Memory B cell (primary cell): Measurements from ENCODE around the gene ZSWIM9.
"Not testable (repeated sequence)": the region's sequence is repeated elsewhere in the genome, so short reads cannot be mapped to it uniquely, and the experiment has no call there.

Experiments used
- ATAC-seq: fragments of 150-1000 bp; cut with Tn5 transposase; 2 replicates; pipeline ENCODE4 v1.10.0; 2021; ENCODE audit warnings: low read depth, mild to moderate bottlenecking, moderate library complexity
- DNase-seq, 2 donors: peaks; one replicate each; pipeline ENCODE4 v3.0.0; 2022; ENCODE audit warnings: low spot score in 2 of 2
- H3K27ac Mint-ChIP-seq: one replicate; pipeline ENCODE4 v1.8.0; 2022; ENCODE audit warnings: mild to moderate bottlenecking, moderate library complexity, mixed read lengths
- H3K27me3 Mint-ChIP-seq: one replicate; pipeline ENCODE4 v1.8.0; 2022; ENCODE audit warnings: mixed read lengths
- H3K36me3 Mint-ChIP-seq: one replicate; pipeline ENCODE4 v1.8.0; 2022; ENCODE audit warnings: mild to moderate bottlenecking, mixed read lengths
- H3K4me1 Mint-ChIP-seq: one replicate; pipeline ENCODE4 v1.8.0; 2022; ENCODE audit warnings: mixed read lengths
- H3K4me3 Mint-ChIP-seq: one replicate; pipeline ENCODE4 v1.8.0; 2022; ENCODE audit warnings: mild to moderate bottlenecking, moderate library complexity, mixed read lengths
- H3K9me3 Mint-ChIP-seq: one replicate; pipeline ENCODE4 v1.8.0; 2022; ENCODE audit warnings: mixed read lengths

ZSWIM9 gene

GRCh38 chr19:48216933-48217332 lies 46.5 kb downstream of the ZSWIM9 start:
- Mint-ChIP-seq H3K36me3 (peaks cover 30% of the 10 kb centered on the region), H3K27me3 (no peaks in the 10 kb centered on the region), H3K4me1 (peaks cover 4% of the 10 kb centered on the region), H3K9me3 (no peaks in the 10 kb centered on the region), H3K4me3 (no peak overlapping the region), H3K27ac (no peak overlapping the region)
- DNase-seq (no peak), ATAC-seq (no peak)

GRCh38 chr19:48218997-48219396 lies 48.5 kb downstream of the ZSWIM9 start:
- H3K4me1 Mint-ChIP-seq = peaks cover 2% of the 10 kb centered on the region

GRCh38 chr19:48220784-48221183 lies 50.3 kb downstream of the ZSWIM9 start:
- H3K27me3 Mint-ChIP-seq, DNase-seq, H3K4me1 Mint-ChIP-seq, ATAC-seq, H3K4me3 Mint-ChIP-seq, H3K9me3 Mint-ChIP-seq, H3K27ac Mint-ChIP-seq: not testable (repeated sequence)
- peaks cover 23% of the 10 kb centered on the region for H3K36me3 Mint-ChIP-seq

More at GRCh38 chr19:48218997-48219396, 48.5 kb downstream of the ZSWIM9 start:
- no peak for ATAC-seq
- Mint-ChIP-seq H3K9me3 (no peaks in the 10 kb centered on the region), H3K36me3 (peaks cover 28% of the 10 kb centered on the region), H3K27ac (no peak overlapping the region), H3K4me3 (no peak overlapping the region), H3K27me3 (no peaks in the 10 kb centered on the region)
- DNase-seq = no peak

- peaks cover 20% of the 10 kb centered on the region for H3K36me3 Mint-ChIP-seq
- no peaks in the 10 kb centered on the region for H3K4me1 Mint-ChIP-seq
- no peak overlapping the region for H3K4me3 Mint-ChIP-seq
- no peak overlapping the region for H3K27ac Mint-ChIP-seq
- no peak for ATAC-seq
- no peaks in the 10 kb centered on the region for H3K27me3 Mint-ChIP-seq
- no peaks in the 10 kb centered on the region for H3K9me3 Mint-ChIP-seq
- no peak for DNase-seq
Measured at GRCh38 chr19:48221628-48222027, 51.1 kb downstream of the ZSWIM9 start.

- Mint-ChIP-seq H3K4me3 (no peak overlapping the region), H3K36me3 (peaks cover 47% of the 10 kb centered on the region), H3K27me3 (no peaks in the 10 kb centered on the region), H3K27ac (no peak overlapping the region), H3K4me1 (peaks cover 4% of the 10 kb centered on the region), H3K9me3 (no peaks in the 10 kb centered on the region)
- ATAC-seq (no peak), DNase-seq (no peak)
Measured at GRCh38 chr19:48230555-48231129, 60.2 kb downstream of the ZSWIM9 start.

GRCh38 chr19:48237057-48237456 lies 66.6 kb downstream of the ZSWIM9 start:
- no peaks in the 10 kb centered on the region for H3K27me3 Mint-ChIP-seq
- no peaks in the 10 kb centered on the region for H3K9me3 Mint-ChIP-seq
- no peak overlapping the region for H3K4me3 Mint-ChIP-seq
- no peak overlapping the region for H3K27ac Mint-ChIP-seq
- H3K4me1 Mint-ChIP-seq = peaks cover 13% of the 10 kb centered on the region
- peaks cover 38% of the 10 kb centered on the region for H3K36me3 Mint-ChIP-seq
- no peak for DNase-seq
- ATAC-seq = no peak

GRCh38 chr19:48239120-48239519 lies 68.6 kb downstream of the ZSWIM9 start:
- Mint-ChIP-seq H3K4me3 (no peak overlapping the region), H3K27ac (no peak overlapping the region), H3K4me1 (peaks cover 12% of the 10 kb centered on the region), H3K27me3 (no peaks in the 10 kb centered on the region), H3K36me3 (peaks cover 30% of the 10 kb centered on the region), H3K9me3 (no peaks in the 10 kb centered on the region)
- ATAC-seq = no peak
- DNase-seq = no peak

- Mint-ChIP-seq H3K9me3 (no peaks in the 10 kb centered on the region), H3K36me3 (peaks cover 31% of the 10 kb centered on the region), H3K27me3 (no peaks in the 10 kb centered on the region), H3K4me1 (peaks cover 16% of the 10 kb centered on the region), H3K27ac (no peak overlapping the region), H3K4me3 (no peak overlapping the region)
- no peak for DNase-seq
- no peak for ATAC-seq
Measured at GRCh38 chr19:48239582-48240141, 69.2 kb downstream of the ZSWIM9 start.

- not testable (repeated sequence) for ATAC-seq, H3K4me3 Mint-ChIP-seq
Measured at GRCh38 chr19:48241771-48242170, 71.3 kb downstream of the ZSWIM9 start.

GRCh38 chr19:48244281-48244680 lies 73.8 kb downstream of the ZSWIM9 start:
- peak; percentile 72 for ATAC-seq
- Mint-ChIP-seq H3K36me3 (peaks cover 30% of the 10 kb centered on the region), H3K4me1 (peaks cover 21% of the 10 kb centered on the region), H3K27ac (peak overlapping the region; percentile 92), H3K9me3 (no peaks in the 10 kb centered on the region), H3K4me3 (peak overlapping the region; percentile 83), H3K27me3 (no peaks in the 10 kb centered on the region)
- DNase-seq = no peak

More at GRCh38 chr19:48241771-48242170, 71.3 kb downstream of the ZSWIM9 start:
- not testable (repeated sequence) for H3K27me3 Mint-ChIP-seq, H3K9me3 Mint-ChIP-seq, DNase-seq
- peaks cover 21% of the 10 kb centered on the region for H3K4me1 Mint-ChIP-seq
- H3K27ac Mint-ChIP-seq = peak overlapping the region; percentile 70
- H3K36me3 Mint-ChIP-seq = peaks cover 33% of the 10 kb centered on the region

GRCh38 chr19:48246101-48246500 lies 75.6 kb downstream of the ZSWIM9 start:
- H3K4me1 Mint-ChIP-seq = peaks cover 27% of the 10 kb centered on the region
- peaks cover 23% of the 10 kb centered on the region for H3K36me3 Mint-ChIP-seq
- H3K9me3 Mint-ChIP-seq = no peaks in the 10 kb centered on the region
- no peak for ATAC-seq
- no peak overlapping the region for H3K4me3 Mint-ChIP-seq
- H3K27me3 Mint-ChIP-seq = no peaks in the 10 kb centered on the region
- H3K27ac Mint-ChIP-seq = no peak overlapping the region
- DNase-seq = no peak

GRCh38 chr19:48247212-48247611 lies 76.7 kb downstream of the ZSWIM9 start:
- H3K4me1 Mint-ChIP-seq = peaks cover 25% of the 10 kb centered on the region
- H3K4me3 Mint-ChIP-seq = no peak overlapping the region
- H3K27me3 Mint-ChIP-seq = no peaks in the 10 kb centered on the region
- peaks cover 17% of the 10 kb centered on the region for H3K36me3 Mint-ChIP-seq
- DNase-seq = no peak
- ATAC-seq = no peak
- no peak overlapping the region for H3K27ac Mint-ChIP-seq
- no peaks in the 10 kb centered on the region for H3K9me3 Mint-ChIP-seq
